GM12878 (cell line): ENCODE data around the gene ADK. TPM values are rescaled to one million over a fixed set of nuclear protein-coding genes. Genes with fewer than 3 reads are reported as not detected.
A peak's percentile ranks its signal among the peaks of the same experiment; 100 is the strongest.

Source experiments
- ATAC-seq: fragments of 200-7000 bp; cut with Tn5 transposase; 3 replicates; pipeline ENCODE4 v1.9.1; 2020; ENCODE audit warnings: mild to moderate bottlenecking, moderate library complexity
- BruUV-seq: library from RNA; stranded (reverse); fragments of 400-500 nt; replicated peaks from 2 replicates; lab custom pipeline; 2021; lab: Mats Ljungman, UMichigan
- CTCF ChIA-PET: fragments of 300-600 bp; sonication (Branson Sonifier 250); formaldehyde crosslinking; extraction: SDS; loops from one replicate; lab custom pipeline; 2021; ENCODE audit warnings: inconsistent platforms; lab: Yijun Ruan, JAX
- POLR2A ChIA-PET: fragments of 350-600 bp; formaldehyde crosslinking; extraction: SDS; loops from one replicate; lab custom pipeline; 2021; ENCODE audit warnings: inconsistent platforms; lab: Charles Lee
- RAD21 ChIA-PET: fragments of 300-600 bp; sonication (Branson Sonifier 250); formaldehyde crosslinking; loops from one replicate; lab custom pipeline; 2023; ENCODE audit warnings: antibody characterized with exemption; ENCODE audit not compliant: unreplicated experiment; lab: Charles Lee
- SMC1A ChIA-PET: fragments of 300-600 bp; sonication (Branson Sonifier 250); formaldehyde crosslinking; loops from one replicate; lab custom pipeline; 2023; ENCODE audit not compliant: unreplicated experiment, uncharacterized antibody; lab: Charles Lee
- DNase-seq: peaks from one replicate; pipeline ENCODE4 v3.0.0-alpha.2; 2011; ENCODE audit warnings: low read depth, low spot score
- FAIRE-seq: peaks from 3 replicates; lab custom pipeline; 2011; peaks lifted over from hg19 to GRCh38; lab: Jason Lieb, UNC
- H2AFZ ChIP-seq: 2 replicates; pipeline ENCODE4 v1.6.0; 2011; ENCODE audit warnings: low read depth, low read length, control low read depth; ENCODE audit not compliant: control insufficient read depth
- H3K27ac ChIP-seq: 2 replicates; pipeline ENCODE4 v1.5.1; 2011; ENCODE audit warnings: control low read depth; ENCODE audit not compliant: control insufficient read depth, insufficient read depth
- H3K27me3 ChIP-seq, 2 experiments: replicated peaks in 1 of 2; 2 replicates each; pipeline versions ENCODE4 v1.6.0 to v1.6.1; 2011; ENCODE audit warnings: low read length in 1 of 2; ENCODE audit not compliant: control insufficient read depth in 2 of 2, insufficient read depth in 2 of 2
- H3K36me3 ChIP-seq, 2 experiments: 2 replicates each; pipeline ENCODE4 v1.5.1; 2011; ENCODE audit warnings: low read length in 1 of 2; ENCODE audit not compliant: control insufficient read depth in 2 of 2, insufficient read depth in 2 of 2
- H3K4me1 ChIP-seq: 2 replicates; pipeline ENCODE4 v1.6.1; 2011; ENCODE audit warnings: mild to moderate bottlenecking, low read length, moderate library complexity, mixed read lengths; ENCODE audit not compliant: control insufficient read depth, insufficient read depth
- H3K4me2 ChIP-seq: 2 replicates; pipeline ENCODE4 v1.6.0; 2011; ENCODE audit warnings: control low read depth; ENCODE audit not compliant: control insufficient read depth, insufficient read depth
- H3K4me3 ChIP-seq: fragments of 200-600 bp; sonication (generic); 2 replicates; pipeline ENCODE4 v1.5.1; 2016
- H3K79me2 ChIP-seq: 2 replicates; pipeline ENCODE4 v1.6.0; 2011; ENCODE audit warnings: low read length; ENCODE audit not compliant: control insufficient read depth, insufficient read depth
- H3K9ac ChIP-seq: 2 replicates; pipeline ENCODE4 v1.8.0; 2011; ENCODE audit warnings: low read length, control low read depth, mixed read lengths; ENCODE audit not compliant: control insufficient read depth, insufficient read depth
- H3K9me3 ChIP-seq: replicated peaks from 3 replicates; pipeline ENCODE4 v1.5.1; 2011; ENCODE audit warnings: mild to moderate bottlenecking, low read length; ENCODE audit not compliant: control insufficient read depth, insufficient read depth
- H4K20me1 ChIP-seq: 2 replicates; pipeline ENCODE4 v1.6.0; 2011; ENCODE audit not compliant: control insufficient read depth, insufficient read depth
- ATF3 ChIP-seq: IDR thresholded peaks from 2 replicates; pipeline ENCODE4 v1.6.1; 2011; ENCODE audit warnings: low read depth, mild to moderate bottlenecking, low read length, moderate library complexity, borderline replicate concordance; ENCODE audit errors: extremely low read depth
- BMI1 ChIP-seq: fragments of 450-650 bp; IDR thresholded peaks from 2 replicates; pipeline ENCODE4 v1.6.1; 2016; ENCODE audit warnings: mild to moderate bottlenecking, moderate library complexity, borderline replicate concordance
- BRCA1 ChIP-seq: IDR thresholded peaks from 2 replicates; pipeline ENCODE4 v1.6.1; 2011; ENCODE audit warnings: low read depth, low read length, improper control_type of control experiment
- CREB1 ChIP-seq: IDR thresholded peaks from 2 replicates; pipeline ENCODE4 v1.6.1; 2012; ENCODE audit warnings: low read depth, mild to moderate bottlenecking, inconsistent platforms
- IKZF2 ChIP-seq, 2 experiments: fragments of 450-650 bp; IDR thresholded peaks; 2 replicates each; pipeline ENCODE4 v1.6.1; 2017; ENCODE audit warnings: mild to moderate bottlenecking in 2 of 2, moderate library complexity in 2 of 2
- MAX ChIP-seq: IDR thresholded peaks from 2 replicates; pipeline ENCODE4 v1.6.1; 2012; ENCODE audit warnings: low read depth, low read length, improper control_type of control experiment
- SREBF2 ChIP-seq: IDR thresholded peaks from 2 replicates; pipeline ENCODE4 v1.6.1; 2012; ENCODE audit warnings: mild to moderate bottlenecking, low read length
- TAF1 ChIP-seq: IDR thresholded peaks from 2 replicates; pipeline ENCODE4 v1.6.1; 2011; ENCODE audit warnings: mild to moderate bottlenecking, low read depth, low read length, borderline replicate concordance
- ZBTB40 ChIP-seq: fragments of 450-650 bp; IDR thresholded peaks from 2 replicates; pipeline ENCODE4 v1.6.1; 2016; ENCODE audit warnings: mild to moderate bottlenecking, moderate library complexity, borderline replicate concordance
- ZNF384 ChIP-seq: IDR thresholded peaks from 2 replicates; pipeline ENCODE4 v1.6.1; 2012; ENCODE audit warnings: low read depth, mild to moderate bottlenecking, low read length, improper control_type of control experiment, borderline replicate concordance
- ZZZ3 ChIP-seq: IDR thresholded peaks from 2 replicates; pipeline ENCODE4 v1.6.1; 2011; ENCODE audit warnings: low read depth; ENCODE audit not compliant: control insufficient read depth, insufficient read length
- WGBS: methylation state at CpG from one replicate; pipeline ENCODE4 v1.1.6; 2016; ENCODE audit warnings: low lambda C conversion rate; ENCODE audit not compliant: insufficient replicate concordance, insufficient coverage; ENCODE audit errors: missing lambda C conversion rate; 5-methylcytosine and 5-hydroxymethylcytosine counted together
- in situ Hi-C: fragments of 300-500 bp; cut with MboI; formaldehyde crosslinking; loops from 9 replicates; pipeline ENCODE4 v1.14.3; 2018; ENCODE audit warnings: mixed read lengths
- intact Hi-C: fragments of 100-400 bp; cut with micrococcal nuclease; formaldehyde crosslinking; loops from one replicate; pipeline ENCODE4 v1.14.2; 2022; ENCODE audit not compliant: unreplicated experiment
- polyA plus RNA-seq, 11 experiments: library from polyadenylated mRNA; depleted of rRNA in 4 of 11; unstranded in 6 of 11; stranded (reverse) in 5 of 11; fragments of >200 nt; fragmentation: Nextera tagmentation in 4 of 11; fragmentation: Illumina TruSeq in 1 of 11; extraction: Ambion mirVana in 4 of 11; extraction: Trizol in 1 of 11; gene quantifications; 1 replicate in 1 of 11; 2 replicates in 10 of 11; pipeline versions ENCODE4 v1.2.1 to v1.2.3, GENCODE V29; 2011 to 2016; ENCODE audit warnings: inconsistent platforms in 2 of 11, missing spikeins in 2 of 11, low read depth in 1 of 11
- total RNA-seq, 4 experiments: library from RNA; depleted of rRNA in 3 of 4; stranded (reverse); fragments of >200 nt in 3 of 4; fragmentation: Illumina TruSeq in 1 of 4; extraction: Trizol in 1 of 4; gene quantifications; 2 replicates each; pipeline versions ENCODE4 v1.2.1 to v1.2.3, GENCODE V29; 2013 to 2021
- TF ChIP-seq, protein P1 (sequence below): IDR thresholded peaks from 2 replicates; pipeline ENCODE4 v1.6.1; 2011; ENCODE audit warnings: low read depth, low read length, improper control_type of control experiment, borderline replicate concordance

ADK gene
- total and polyA plus RNA-seq, 10 of the 15 experiments (the other 5 are each of a cell fraction or from before 2014, with no cell fraction given) = 42.0 to 151 (median 81.6) TPM

GRCh38 chr10:74373059-74373458, 222.0 kb downstream of the ADK start:
- in situ Hi-C loops = no loop called here
- no peak overlapping the region for H3K4me2 ChIP-seq
- intact Hi-C loops = no loop called here
- peaks cover 1 to 2% of the 10 kb centered on the region in 2 experiments; a peak in 2 of 4 replicates for H3K36me3 ChIP-seq
- no peak for ATAC-seq
- no peaks in the 10 kb centered on the region for H3K9me3 ChIP-seq
- H3K4me1 ChIP-seq = no peaks in the 10 kb centered on the region
- no peak overlapping the region for H2AFZ ChIP-seq
- SMC1A ChIA-PET = interaction anchor here (0.7 to 1.2 kb wide), 3 partner anchors 35 to 815 kb away, joined by 3 read pairs; no protein-coding TSS in a partner anchor
- H3K79me2 ChIP-seq = no peaks in the 10 kb centered on the region
- no peak overlapping the region for H3K4me3 ChIP-seq
- no peak for DNase-seq
- POLR2A ChIA-PET = no interaction called here
- RAD21 ChIA-PET = no interaction called here
- no peaks in the 10 kb centered on the region for H3K27me3 ChIP-seq
- BruUV-seq = no TSS peak
- CTCF ChIA-PET = interaction anchor here (0.6 to 1.2 kb wide), 3 partner anchors 12 to 486 kb away, joined by 3 to 4 read pairs (median 3); no protein-coding TSS in a partner anchor
- FAIRE-seq = no peak
- H3K27ac ChIP-seq = no peak overlapping the region
- no peak overlapping the region for H3K9ac ChIP-seq
- 95% methylated on average over 1 of the region's 1 CpG for WGBS
- H4K20me1 ChIP-seq = no peaks in the 10 kb centered on the region
- TF ChIP-seq TAF1 = no peak
- no peak for TF ChIP-seq ZNF384
- no peak for TF ChIP-seq BRCA1
- TF ChIP-seq, all 136 proteins: peak for 0

DNA sequence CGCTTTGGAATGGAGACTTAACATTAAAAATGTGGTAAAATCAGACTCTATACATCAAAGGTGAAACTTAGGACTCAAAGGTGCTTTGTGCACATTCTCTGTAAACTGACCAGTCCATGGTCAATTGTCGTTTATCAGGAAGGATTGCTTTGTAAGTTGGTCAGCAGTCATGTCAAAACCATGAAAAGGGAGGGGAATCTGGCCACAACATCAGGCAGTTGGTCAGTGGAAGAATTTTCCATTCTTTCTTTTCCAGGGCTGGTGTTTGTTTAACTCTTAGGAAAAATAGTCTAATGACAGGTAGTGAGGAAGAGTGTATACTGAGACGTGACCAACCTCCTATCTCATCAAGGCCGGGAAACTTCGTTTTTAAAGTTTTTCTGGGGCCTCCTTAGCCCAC, 226.5 kb downstream of the ADK start:
- Histone ChIP-seq H3K4me1 (no peaks in the 10 kb centered on the region), H3K27me3 (no peaks in the 10 kb centered on the region), H3K36me3 (no peaks in the 10 kb centered on the region; a peak in 1 of 4 replicates), H3K79me2 (no peaks in the 10 kb centered on the region), H2AFZ (no peak overlapping the region), H4K20me1 (no peaks in the 10 kb centered on the region), H3K27ac (no peak overlapping the region), H3K4me3 (no peak overlapping the region), H3K9me3 (peaks cover 2% of the 10 kb centered on the region), H3K9ac (no peak overlapping the region), H3K4me2 (no peak overlapping the region)
- BruUV-seq = no TSS peak
- in situ Hi-C loops = no loop called here
- RAD21 ChIA-PET = no interaction called here
- CTCF ChIA-PET = no interaction called here
- POLR2A ChIA-PET = no interaction called here
- WGBS = 89% methylated on average over 5 of the region's 5 CpGs
- no peak for ATAC-seq
- SMC1A ChIA-PET = no interaction called here
- FAIRE-seq = peak; percentile 52
- intact Hi-C loops = no loop called here
- DNase-seq = no peak
- TF ChIP-seq, protein P1, sequence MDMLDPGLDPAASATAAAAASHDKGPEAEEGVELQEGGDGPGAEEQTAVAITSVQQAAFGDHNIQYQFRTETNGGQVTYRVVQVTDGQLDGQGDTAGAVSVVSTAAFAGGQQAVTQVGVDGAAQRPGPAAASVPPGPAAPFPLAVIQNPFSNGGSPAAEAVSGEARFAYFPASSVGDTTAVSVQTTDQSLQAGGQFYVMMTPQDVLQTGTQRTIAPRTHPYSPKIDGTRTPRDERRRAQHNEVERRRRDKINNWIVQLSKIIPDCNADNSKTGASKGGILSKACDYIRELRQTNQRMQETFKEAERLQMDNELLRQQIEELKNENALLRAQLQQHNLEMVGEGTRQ = no peak
- TF ChIP-seq MAX = no peak
- no peak for TF ChIP-seq ZBTB40
- TF ChIP-seq ZZZ3 = no peak
- no peak for TF ChIP-seq SREBF2
- no peak for TF ChIP-seq CREB1
- TF ChIP-seq BMI1 = no peak
- TF ChIP-seq IKZF2 (IDR thresholded peaks at IDR 0.05) = no peak
- no peak for TF ChIP-seq ATF3
